GM10266 (cell line): Measurements from ENCODE around the gene NRP1.

ENCODE experiments used
- DNase-seq: peaks from one replicate; pipeline ENCODE4 v3.0.0; 2012; ENCODE audit errors: extremely low spot score
- CTCF ChIP-seq: IDR thresholded peaks from 2 replicates; pipeline ENCODE4 v1.5.1; 2012; ENCODE audit warnings: mild to moderate bottlenecking, low read depth; ENCODE audit not compliant: control insufficient read depth, insufficient read depth; ENCODE audit errors: missing control alignments

NRP1 gene

GRCh38 chr10:33258967-33259366 lies 75.5 kb downstream of the NRP1 start:
- DNase-seq: no peak
- TF ChIP-seq CTCF: no peak

GRCh38 chr10:33257439-33258080 lies 76.9 kb downstream of the NRP1 start:
- DNase-seq: no peak
- no peak for TF ChIP-seq CTCF

- DNase-seq: no peak
- TF ChIP-seq CTCF: no peak
These were observed 78.0 kb downstream of the NRP1 start for GRCh38 chr10:33256458-33256857.

- TF ChIP-seq CTCF: no peak
- no peak for DNase-seq
These were observed 79.8 kb downstream of the NRP1 start for GRCh38 chr10:33254556-33255160.

GRCh38 chr10:33253411-33253810 lies 81.1 kb downstream of the NRP1 start:
- TF ChIP-seq CTCF: no peak
- no peak for DNase-seq

GRCh38 chr10:33252794-33253203 lies 81.7 kb downstream of the NRP1 start:
- no peak for TF ChIP-seq CTCF
- DNase-seq: no peak

GRCh38 chr10:33252324-33252723 lies 82.1 kb downstream of the NRP1 start:
- no peak for TF ChIP-seq CTCF
- no peak for DNase-seq
